ENCODE data around the gene RXFP2.

DNA sequence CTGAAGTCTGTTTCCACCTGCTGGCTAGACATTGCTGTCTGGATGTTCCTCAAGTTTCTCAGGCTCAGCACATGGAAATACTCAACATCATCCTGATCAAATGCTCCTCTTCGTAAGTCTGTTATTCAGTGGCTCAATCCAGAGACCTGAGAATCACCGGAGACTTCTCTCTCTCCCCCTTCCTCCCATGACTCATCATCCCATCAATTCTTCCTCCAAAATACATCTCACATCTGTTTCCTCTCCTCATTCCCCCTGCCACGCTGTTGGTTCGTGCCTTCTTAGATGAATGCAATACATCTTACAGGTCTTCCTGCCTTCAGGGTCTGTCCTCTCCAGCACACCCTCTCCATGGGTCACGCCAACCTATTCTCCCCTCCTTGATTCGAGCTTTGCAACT, 7.4 kb upstream of the RXFP2 start:
- TF ChIP-seq, protein P1, sequence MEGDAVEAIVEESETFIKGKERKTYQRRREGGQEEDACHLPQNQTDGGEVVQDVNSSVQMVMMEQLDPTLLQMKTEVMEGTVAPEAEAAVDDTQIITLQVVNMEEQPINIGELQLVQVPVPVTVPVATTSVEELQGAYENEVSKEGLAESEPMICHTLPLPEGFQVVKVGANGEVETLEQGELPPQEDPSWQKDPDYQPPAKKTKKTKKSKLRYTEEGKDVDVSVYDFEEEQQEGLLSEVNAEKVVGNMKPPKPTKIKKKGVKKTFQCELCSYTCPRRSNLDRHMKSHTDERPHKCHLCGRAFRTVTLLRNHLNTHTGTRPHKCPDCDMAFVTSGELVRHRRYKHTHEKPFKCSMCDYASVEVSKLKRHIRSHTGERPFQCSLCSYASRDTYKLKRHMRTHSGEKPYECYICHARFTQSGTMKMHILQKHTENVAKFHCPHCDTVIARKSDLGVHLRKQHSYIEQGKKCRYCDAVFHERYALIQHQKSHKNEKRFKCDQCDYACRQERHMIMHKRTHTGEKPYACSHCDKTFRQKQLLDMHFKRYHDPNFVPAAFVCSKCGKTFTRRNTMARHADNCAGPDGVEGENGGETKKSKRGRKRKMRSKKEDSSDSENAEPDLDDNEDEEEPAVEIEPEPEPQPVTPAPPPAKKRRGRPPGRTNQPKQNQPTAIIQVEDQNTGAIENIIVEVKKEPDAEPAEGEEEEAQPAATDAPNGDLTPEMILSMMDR (IDR thresholded peaks at IDR 0.05; ENCODE audit: poor library complexity), result no peak
- no peak for TF ChIP-seq EZH2 (IDR thresholded peaks at IDR 0.05; ENCODE audit: borderline replicate concordance)
- no peak for TF ChIP-seq EZH2phosphoT487 (IDR thresholded peaks at IDR 0.05; ENCODE audit: low read depth, severe bottlenecking, unreplicated experiment)

All from hepatocyte (in vitro differentiated cells).